HG02642 (cell line): ENCODE results near the gene UGDH.
"Not testable (repeated sequence)": the region's sequence is repeated elsewhere in the genome, so short reads cannot be mapped to it uniquely, and the experiment has no call there.

ENCODE experiments used
- ATAC-seq: cut with Tn5 transposase; IDR thresholded peaks from one replicate; pipeline ENCODE4 v1.9.1; 2021; ENCODE audit warnings: mild to moderate bottlenecking; ENCODE audit not compliant: unreplicated experiment, poor library complexity

UGDH gene

GRCh38 chr4:39497909-39498726 is 29.1 kb downstream of the UGDH start:
- ATAC-seq: no peak

- ATAC-seq: no peak
Measured at GRCh38 chr4:39495446-39496213, 31.6 kb downstream of the UGDH start.

- ATAC-seq: no peak
Measured at GRCh38 chr4:39494354-39494753, 32.9 kb downstream of the UGDH start.

- no peak for ATAC-seq
Measured at GRCh38 chr4:39490322-39490721, 36.9 kb downstream of the UGDH start.

GRCh38 chr4:39486221-39486804 is 40.9 kb downstream of the UGDH start:
- no peak for ATAC-seq

GRCh38 chr4:39484582-39485272 is 42.5 kb downstream of the UGDH start:
- no peak for ATAC-seq

GRCh38 chr4:39480902-39481695 is 46.1 kb downstream of the UGDH start:
- ATAC-seq: no peak

GRCh38 chr4:39480251-39480650 is 47.0 kb downstream of the UGDH start:
- ATAC-seq: no peak

- no peak for ATAC-seq
Measured at GRCh38 chr4:39476187-39476895, 50.9 kb downstream of the UGDH start.

- no peak for ATAC-seq
Measured at GRCh38 chr4:39472396-39472795, 54.8 kb downstream of the UGDH start.

- ATAC-seq: no peak
Measured at GRCh38 chr4:39470402-39470801, 56.8 kb downstream of the UGDH start.

GRCh38 chr4:39469429-39470077 is 57.7 kb downstream of the UGDH start:
- peak; percentile 77 for ATAC-seq

- no peak for ATAC-seq
Measured at GRCh38 chr4:39467464-39467863, 59.8 kb downstream of the UGDH start.

GRCh38 chr4:39466747-39467146 is 60.5 kb downstream of the UGDH start:
- no peak for ATAC-seq

- no peak for ATAC-seq
Measured at GRCh38 chr4:39464886-39465501, 62.2 kb downstream of the UGDH start.

- peak; percentile 86 for ATAC-seq
Measured at GRCh38 chr4:39458505-39459300, 68.5 kb downstream of the UGDH start, which contains the start of the genes LIAS and RPL9. Gene LIAS, plus strand, starts transcription at chr4:39459056. Its CDS starts 62 bp downstream, at chr4:39459118. Gene RPL9, minus strand, starts transcription at chr4:39458922. Its CDS starts 483 bp downstream, at chr4:39458439.

GRCh38 chr4:39458161-39458504 is 69.1 kb downstream of the UGDH start:
- not testable (repeated sequence) for ATAC-seq
